PC-3 (cell line): Measurements from ENCODE around the gene DOK7. TPM values are rescaled to one million over a fixed set of nuclear protein-coding genes. Genes with fewer than 3 reads are reported as not detected.

Experiments
- ATAC-seq: fragments of 200-7000 bp; cut with Tn5 transposase; 2 replicates; pipeline ENCODE4 v1.9.1; 2020; ENCODE audit warnings: mild to moderate bottlenecking, moderate library complexity
- BruUV-seq: library from RNA; stranded (reverse); fragments of 400-500 nt; replicated peaks from 2 replicates; lab custom pipeline; 2021; lab: Mats Ljungman, UMichigan
- CTCF ChIA-PET: fragments of 300-600 bp; sonication (Branson Sonifier 250); formaldehyde crosslinking; loops from one replicate; lab custom pipeline; 2022; ENCODE audit warnings: antibody characterized with exemption; lab: Charles Lee
- POLR2A ChIA-PET: fragments of 300-600 bp; sonication (Branson Sonifier 250); formaldehyde crosslinking; loops from one replicate; lab custom pipeline; 2022; ENCODE audit warnings: antibody characterized with exemption; ENCODE audit not compliant: unreplicated experiment; lab: Charles Lee
- DNase-seq: peaks from one replicate; pipeline ENCODE4 v3.0.0-alpha.2; 2015
- H2AFZ ChIP-seq: fragments of 300-600 bp; sonication (generic); 2 replicates; pipeline ENCODE4 v1.6.0; 2016; ENCODE audit warnings: antibody characterized with exemption, low read length
- H3F3A ChIP-seq: fragments of 300-600 bp; sonication (generic); one replicate; pipeline ENCODE4 v1.6.0; 2017; ENCODE audit warnings: antibody characterized with exemption, low read length, control low read depth, mild to moderate bottlenecking; ENCODE audit not compliant: unreplicated experiment
- H3K27ac ChIP-seq: fragments of 300-600 bp; sonication (generic); 2 replicates; pipeline ENCODE4 v1.5.1; 2016; ENCODE audit warnings: mild to moderate bottlenecking, low read length
- H3K27me3 ChIP-seq: fragments of 300-600 bp; sonication (generic); 2 replicates; pipeline ENCODE4 v1.6.1; 2016; ENCODE audit warnings: low read length, mixed read lengths
- H3K36me3 ChIP-seq: fragments of 300-600 bp; sonication (generic); 2 replicates; pipeline ENCODE4 v1.6.1; 2016; ENCODE audit warnings: low read depth, mixed run types, low read length, mixed read lengths
- H3K4me1 ChIP-seq: fragments of 300-600 bp; sonication (generic); 2 replicates; pipeline ENCODE4 v1.5.1; 2016; ENCODE audit warnings: low read length; ENCODE audit not compliant: insufficient read depth
- H3K4me2 ChIP-seq: fragments of 300-600 bp; sonication (generic); 2 replicates; pipeline ENCODE4 v1.6.0; 2016; ENCODE audit warnings: low read length
- H3K4me3 ChIP-seq: fragments of 300-600 bp; sonication (generic); 2 replicates; pipeline ENCODE4 v1.5.1; 2016; ENCODE audit warnings: mild to moderate bottlenecking, low read length, mixed read lengths
- H3K79me2 ChIP-seq: fragments of 300-600 bp; sonication (generic); 2 replicates; pipeline ENCODE4 v1.6.1; 2017; ENCODE audit warnings: low read length, mixed read lengths
- H3K9ac ChIP-seq: fragments of 300-600 bp; sonication (generic); 2 replicates; pipeline ENCODE4 v1.6.0; 2016; ENCODE audit warnings: mild to moderate bottlenecking, low read length
- H3K9me2 ChIP-seq: fragments of 300-600 bp; sonication (generic); replicated peaks from 2 replicates; pipeline ENCODE4 v1.6.1; 2016; ENCODE audit warnings: mixed run types, low read length, mixed read lengths
- H3K9me3 ChIP-seq: fragments of 300-600 bp; sonication (generic); 2 replicates; pipeline ENCODE4 v1.6.1; 2016; ENCODE audit warnings: low read length, mixed read lengths
- H4K20me1 ChIP-seq: fragments of 300-600 bp; sonication (generic); 2 replicates; pipeline ENCODE4 v1.6.1; 2016; ENCODE audit warnings: low read length, mixed read lengths
- CTCF ChIP-seq: fragments of 300-600 bp; sonication (generic); conservative IDR thresholded peaks from 2 replicates; pipeline ENCODE4 v1.5.1; 2017; ENCODE audit warnings: antibody characterized with exemption, low read depth, mild to moderate bottlenecking, low read length
- EZH2 ChIP-seq: fragments of 300-600 bp; sonication (generic); IDR thresholded peaks from one replicate; pipeline ENCODE4 v1.6.1; 2017; ENCODE audit warnings: antibody characterized with exemption, mild to moderate bottlenecking, low read length; ENCODE audit not compliant: unreplicated experiment
- EZH2phosphoT487 ChIP-seq: fragments of 300-600 bp; sonication (generic); IDR thresholded peaks from 2 replicates; pipeline ENCODE4 v1.6.1; 2018; ENCODE audit warnings: mild to moderate bottlenecking, antibody characterized with exemption, low read length, borderline replicate concordance
- intact Hi-C: fragments of 100-400 bp; cut with micrococcal nuclease; formaldehyde crosslinking; loops from 2 replicates; pipeline ENCODE4 v1.9.0; 2023
- total RNA-seq: library from RNA; depleted of rRNA; stranded (reverse); fragments of >200 nt; gene quantifications from 2 replicates; pipeline ENCODE4 v1.2.3, GENCODE V29; 2014

The DOK7 gene
- total RNA-seq, 1 experiment from 2014 or later, result 2.5 TPM

- ChIA-PET POLR2A (no interaction called here), CTCF (no interaction called here)
- H4K20me1 ChIP-seq, result no peaks in the 10 kb centered on the region
- no peak overlapping the region for H3K4me2 ChIP-seq
- H3K79me2 ChIP-seq, result no peaks in the 10 kb centered on the region
- H3F3A ChIP-seq, result no peaks in the 10 kb centered on the region
- ATAC-seq (no peak), DNase-seq (no peak)
- intact Hi-C loops, result no loop called here
- no peak for TF ChIP-seq CTCF
- TF ChIP-seq EZH2, result no peak
- no peak for TF ChIP-seq EZH2phosphoT487
- BruUV-seq, result no TSS peak
- no peak overlapping the region for H3K9ac ChIP-seq
- H3K27ac ChIP-seq, result no peak overlapping the region
- H3K9me2 ChIP-seq, result no peaks in the 10 kb centered on the region
- no peak overlapping the region for H3K4me3 ChIP-seq
- H2AFZ ChIP-seq, result no peak overlapping the region
- no peaks in the 10 kb centered on the region for H3K27me3 ChIP-seq
- H3K4me1 ChIP-seq, result no peaks in the 10 kb centered on the region
- no peaks in the 10 kb centered on the region for H3K9me3 ChIP-seq
- no peaks in the 10 kb centered on the region for H3K36me3 ChIP-seq
Measured at GRCh38 chr4:3422808-3423297, 40.3 kb upstream of the DOK7 start.

GRCh38 chr4:3423406-3423805 is 39.7 kb upstream of the DOK7 start:
- H3K36me3 ChIP-seq, result no peaks in the 10 kb centered on the region
- H3K4me3 ChIP-seq, result no peak overlapping the region
- H3K4me2 ChIP-seq, result no peak overlapping the region
- H3K79me2 ChIP-seq, result no peaks in the 10 kb centered on the region
- no peaks in the 10 kb centered on the region for H4K20me1 ChIP-seq
- no peaks in the 10 kb centered on the region for H3K27me3 ChIP-seq
- BruUV-seq, result no TSS peak
- no peaks in the 10 kb centered on the region for H3K4me1 ChIP-seq
- no peak overlapping the region for H3K27ac ChIP-seq
- H2AFZ ChIP-seq, result no peak overlapping the region
- DNase-seq (no peak), ATAC-seq (no peak)
- no peaks in the 10 kb centered on the region for H3K9me3 ChIP-seq
- H3K9ac ChIP-seq, result no peak overlapping the region
- TF ChIP-seq EZH2, result no peak
- TF ChIP-seq CTCF, result no peak
- no peak for TF ChIP-seq EZH2phosphoT487
- H3F3A ChIP-seq, result no peaks in the 10 kb centered on the region
- ChIA-PET POLR2A (no interaction called here), CTCF (no interaction called here)
- intact Hi-C loops, result no loop called here
- H3K9me2 ChIP-seq, result no peaks in the 10 kb centered on the region

GRCh38 chr4:3423952-3424351 is 39.2 kb upstream of the DOK7 start:
- Histone ChIP-seq H4K20me1 (no peaks in the 10 kb centered on the region), H3K27me3 (no peaks in the 10 kb centered on the region), H3K9me3 (no peaks in the 10 kb centered on the region), H3F3A (no peaks in the 10 kb centered on the region), H3K4me3 (no peak overlapping the region), H3K79me2 (no peaks in the 10 kb centered on the region), H3K4me2 (no peak overlapping the region), H3K4me1 (no peaks in the 10 kb centered on the region), H3K9ac (no peak overlapping the region), H2AFZ (no peak overlapping the region), H3K9me2 (no peaks in the 10 kb centered on the region), H3K36me3 (no peaks in the 10 kb centered on the region), H3K27ac (no peak overlapping the region)
- BruUV-seq, result no TSS peak
- CTCF ChIA-PET, result no interaction called here
- TF ChIP-seq CTCF (no peak), EZH2 (no peak), EZH2phosphoT487 (no peak)
- intact Hi-C loops, result no loop called here
- POLR2A ChIA-PET, result no interaction called here
- DNase-seq (no peak), ATAC-seq (no peak)
